Retinal pigment epithelial cell (primary cell): ENCODE results near the gene MSH2.
"Not testable (repeated sequence)": the region's sequence is repeated elsewhere in the genome, so short reads cannot be mapped to it uniquely, and the experiment has no call there.

Experiments
- DNase-seq: peaks from one replicate; pipeline ENCODE4 v3.0.0-alpha.2; 2010; ENCODE audit warnings: low read depth
- H3K4me3 ChIP-seq: 2 replicates; pipeline ENCODE4 v1.5.1; 2011; ENCODE audit warnings: mild to moderate bottlenecking, low read length, control low read depth, moderate library complexity
- CTCF ChIP-seq: conservative IDR thresholded peaks from 2 replicates; pipeline ENCODE4 v1.5.1; 2011; ENCODE audit warnings: low read depth, low read length, control low read depth, inconsistent platforms

MSH2 gene

GRCh38 chr2:47360927-47361326 is 42.0 kb upstream of the MSH2 start:
- no peak overlapping the region for H3K4me3 ChIP-seq
- no peak for TF ChIP-seq CTCF
- DNase-seq = no peak

GRCh38 chr2:47361505-47362229 is 41.3 kb upstream of the MSH2 start:
- DNase-seq, H3K4me3 ChIP-seq: not testable (repeated sequence)

- no peak for DNase-seq
- H3K4me3 ChIP-seq = no peak overlapping the region
- TF ChIP-seq CTCF = no peak
These were observed 29.2 kb upstream of the MSH2 start for GRCh38 chr2:47373747-47374146.

- no peak overlapping the region for H3K4me3 ChIP-seq
- no peak for DNase-seq
- TF ChIP-seq CTCF = no peak
These were observed 27.6 kb upstream of the MSH2 start for GRCh38 chr2:47375307-47375706.

- no peak overlapping the region for H3K4me3 ChIP-seq
- TF ChIP-seq CTCF = no peak
- no peak for DNase-seq
These were observed 23.6 kb upstream of the MSH2 start for GRCh38 chr2:47379384-47379783.

- TF ChIP-seq CTCF = no peak
- DNase-seq = no peak
- H3K4me3 ChIP-seq = no peak overlapping the region
These were observed 21.5 kb upstream of the MSH2 start for GRCh38 chr2:47381408-47381807.

GRCh38 chr2:47386551-47386950 is 16.4 kb upstream of the MSH2 start:
- DNase-seq = no peak
- H3K4me3 ChIP-seq = no peak overlapping the region
- no peak for TF ChIP-seq CTCF
